Naive thymus-derived CD4-positive, alpha-beta T cell (primary cell): ENCODE results near the gene SIN3A. TPM values are rescaled to one million over a fixed set of nuclear protein-coding genes. Genes with fewer than 3 reads are reported as not detected.
"Not testable (repeated sequence)": the region's sequence is repeated elsewhere in the genome, so short reads cannot be mapped to it uniquely, and the experiment has no call there.

ENCODE experiments used
- ATAC-seq: fragments of 150-1000 bp; cut with Tn5 transposase; 2 replicates; pipeline ENCODE4 v1.10.0; 2021; ENCODE audit warnings: mild to moderate bottlenecking, moderate library complexity
- CTCF ChIA-PET: fragments of 350-600 bp; sonication (Branson Sonifier 250); formaldehyde crosslinking; loops from one replicate; lab custom pipeline; 2021; ENCODE audit warnings: antibody characterized with exemption; lab: Charles Lee
- POLR2A ChIA-PET: fragments of 350-600 bp; sonication (Branson Sonifier 250); formaldehyde crosslinking; loops from one replicate; lab custom pipeline; 2021; ENCODE audit warnings: antibody characterized with exemption, inconsistent platforms; lab: Charles Lee
- DNase-seq, 9 donors: peaks; one replicate each; pipeline versions ENCODE4 v3.0.0 to v3.0.0-alpha.2; 2020 to 2022; ENCODE audit warnings: mixed read lengths in 1 of 9
- H3K27ac ChIP-seq: one replicate; pipeline ENCODE4 v1.7.0; 2013; ENCODE audit warnings: mild to moderate bottlenecking, low read depth, low read length, moderate library complexity
- H3K27me3 ChIP-seq, 2 donors: one replicate each; pipeline ENCODE4 v1.7.0; 2013; ENCODE audit warnings: low read length in 2 of 2, mild to moderate bottlenecking in 2 of 2, moderate library complexity in 2 of 2; ENCODE audit not compliant: control insufficient read depth in 2 of 2, insufficient read depth in 2 of 2
- H3K36me3 ChIP-seq, 3 experiments: 1 replicate in 2 of 3; 2 replicates in 1 of 3; pipeline ENCODE4 v1.7.0; 2013; ENCODE audit warnings: low read length in 3 of 3, mild to moderate bottlenecking in 3 of 3, moderate library complexity in 1 of 3; ENCODE audit not compliant: insufficient read depth in 3 of 3, control insufficient read depth in 2 of 3
- H3K4me1 ChIP-seq, 2 donors: one replicate each; pipeline ENCODE4 v1.7.0; 2013; ENCODE audit warnings: low read length in 2 of 2, mild to moderate bottlenecking in 2 of 2, moderate library complexity in 1 of 2; ENCODE audit not compliant: control insufficient read depth in 2 of 2, insufficient read depth in 2 of 2
- H3K4me3 ChIP-seq: 2 replicates; pipeline ENCODE4 v1.7.0; 2013; ENCODE audit warnings: mild to moderate bottlenecking, low read length
- H3K9me3 ChIP-seq, 3 experiments: 1 replicate in 2 of 3; 2 replicates in 1 of 3; pipeline ENCODE4 v1.7.0; 2013; ENCODE audit warnings: low read length in 3 of 3; ENCODE audit not compliant: control insufficient read depth in 2 of 3
- H3K27ac Mint-ChIP-seq, 9 donors: one replicate each; pipeline ENCODE4 v1.8.0; 2020 to 2022; ENCODE audit warnings: mixed read lengths in 9 of 9, mild to moderate bottlenecking in 8 of 9, moderate library complexity in 5 of 9, inconsistent platforms in 2 of 9
- H3K27me3 Mint-ChIP-seq, 5 donors: one replicate each; pipeline ENCODE4 v1.8.0; 2021 to 2022; ENCODE audit warnings: mixed read lengths in 5 of 5, mild to moderate bottlenecking in 1 of 5
- H3K36me3 Mint-ChIP-seq, 5 donors: one replicate each; pipeline ENCODE4 v1.8.0; 2020 to 2022; ENCODE audit warnings: mixed read lengths in 5 of 5, mild to moderate bottlenecking in 3 of 5, inconsistent platforms in 1 of 5
- H3K4me1 Mint-ChIP-seq, 7 donors: one replicate each; pipeline ENCODE4 v1.8.0; 2020 to 2022; ENCODE audit warnings: mixed read lengths in 7 of 7, mild to moderate bottlenecking in 3 of 7, inconsistent platforms in 1 of 7
- H3K4me3 Mint-ChIP-seq, 10 donors: one replicate each; pipeline ENCODE4 v1.8.0; 2020 to 2022; ENCODE audit warnings: mild to moderate bottlenecking in 10 of 10, mixed read lengths in 10 of 10, moderate library complexity in 6 of 10, inconsistent platforms in 2 of 10
- H3K9me3 Mint-ChIP-seq, 11 donors: one replicate each; pipeline ENCODE4 v1.8.0; 2020 to 2022; ENCODE audit warnings: mixed read lengths in 11 of 11, mild to moderate bottlenecking in 4 of 11, inconsistent platforms in 1 of 11, moderate library complexity in 1 of 11
- intact Hi-C, 2 donors: fragments of 100-400 bp; cut with micrococcal nuclease; formaldehyde crosslinking; loops; one replicate each; pipeline ENCODE4 v1.15.1; 2023
- polyA plus RNA-seq, 2 donors: library from polyadenylated mRNA; unstranded; fragments of 300-500 nt; fragmentation: Illumina TruSeq; gene quantifications; one replicate each; pipeline ENCODE4 v1.2.3, GENCODE V29; 2021
- total RNA-seq, 6 experiments: library from RNA in 5 of 6; stranded (reverse) in 5 of 6; gene quantifications; 1 replicate in 5 of 6; 2 replicates in 1 of 6; pipeline ENCODE4 v1.2.3 and lab custom pipeline; 2021 to 2026

SIN3A gene
- 100 to 1,000 TPM; 115 to 139 (median 130) TPM for total RNA-seq
- polyA plus RNA-seq: 10 to 100 TPM; 18.0 to 22.2 TPM
- total RNA-seq (lab: John Stamatoyannopoulos, UW): 177 reads per million, percentile 92 among the genes with 10 or more reads in this experiment

DNA sequence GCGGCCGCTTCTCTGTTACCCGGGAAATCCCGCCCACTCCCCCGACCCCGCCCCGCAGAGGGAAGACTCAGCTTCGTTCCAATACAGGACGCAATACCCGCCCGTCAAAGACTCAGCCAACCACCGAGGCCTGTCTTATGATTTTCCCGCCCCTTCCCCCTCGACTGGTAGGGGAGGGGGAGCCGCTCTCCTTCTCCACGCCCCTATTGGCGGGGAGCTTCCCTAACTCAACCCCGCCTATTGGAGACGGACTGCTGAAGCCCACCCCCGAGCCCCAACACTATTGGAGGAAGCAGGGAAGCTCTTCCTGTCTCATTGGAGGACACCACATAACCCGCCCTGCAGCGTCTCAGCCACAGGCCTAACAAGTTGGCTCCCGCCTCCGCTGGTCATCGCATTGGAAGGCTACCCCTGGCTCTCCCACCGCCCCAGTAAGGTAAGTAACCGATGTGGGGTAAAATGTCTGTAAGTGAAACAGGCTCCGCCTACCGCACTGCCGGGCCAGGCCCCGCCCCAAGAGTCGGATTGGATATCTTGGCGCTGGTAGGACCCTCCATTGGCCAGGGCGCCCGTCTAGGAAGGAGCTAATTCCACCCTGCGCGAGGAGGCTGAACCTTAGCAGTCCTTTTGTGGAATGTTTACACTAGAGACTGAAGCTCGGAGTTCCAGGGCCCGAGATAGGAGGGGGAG is at the start of gene SIN3A:
SIN3A (minus strand) TSS at position 17 of the 690 bp plus-strand sequence. CDS start 21,315 bp downstream, outside the sequence.
- H3K4me1 Mint-ChIP-seq: peaks cover 34 to 60% (median 50%) of the 10 kb centered on the region in 7 donors
- H3K27me3 Mint-ChIP-seq: peaks cover 0 to 2% (median 0%) of the 10 kb centered on the region in 5 donors
- DNase-seq: peak; percentile 83 to 100 (median 99)
- Histone ChIP-seq H3K27ac (peak within 1 kb of the TSS; percentile 100), H3K27me3 (no peaks in the 10 kb centered on the region), H3K9me3 (no peaks in the 10 kb centered on the region), H3K4me3 (peak within 1 kb of the TSS; percentile 94), H3K4me1 (peaks cover 29 to 32% of the 10 kb centered on the region in 2 donors), H3K36me3 (peaks cover 0 to 16% (median 0%) of the 10 kb centered on the region in 3 experiments)
- H3K36me3 Mint-ChIP-seq: peaks cover 0 to 3% (median 0%) of the 10 kb centered on the region in 5 donors
- intact Hi-C loops: loop anchor here (1.0 to 10.0 kb wide), 26 partner anchors 15 to 1970 kb away; partner anchors contain the start of genes CLK3 (in 2 of the 2), COX5A (in 2 of the 2), MAN2C1 (in 2 of the 2) and SCAMP2 (in 2 of the 2)
- POLR2A ChIA-PET: interaction anchor here (0.6 to 9.1 kb wide), 28 partner anchors 9 to 911 kb away, joined by 3 to 175 read pairs (median 4); partner anchors contain the start of genes COMMD4, IMP3, MAN2C1 and NEIL1
- H3K4me3 Mint-ChIP-seq: peak within 1 kb of the TSS; percentile 91 to 99 (median 96)
- ATAC-seq: peak; percentile 67
- CTCF ChIA-PET: interaction anchor here (0.6 to 4.1 kb wide), 4 partner anchors 9 to 425 kb away, joined by 3 to 30 read pairs (median 4); partner anchors contain the start of genes IMP3 and MAN2C1
- peak within 1 kb of the TSS; percentile 94 to 99 (median 98) for H3K27ac Mint-ChIP-seq
- no peaks in the 10 kb centered on the region for H3K9me3 Mint-ChIP-seq

- Histone ChIP-seq H3K4me3 (no peak overlapping the region), H3K9me3 (no peaks in the 10 kb centered on the region), H3K27me3 (no peaks in the 10 kb centered on the region), H3K36me3 (peaks cover 0 to 5% (median 0%) of the 10 kb centered on the region in 3 experiments), H3K27ac (no peak overlapping the region), H3K4me1 (no peaks in the 10 kb centered on the region)
- intact Hi-C loops: no loop called here
- Mint-ChIP-seq H3K27ac (no peak overlapping the region), H3K9me3 (peaks cover 0 to 4% (median 0%) of the 10 kb centered on the region in 11 donors), H3K4me3 (no peak overlapping the region), H3K4me1 (peaks cover 0 to 8% (median 0%) of the 10 kb centered on the region in 7 donors), H3K36me3 (peaks cover 0 to 25% (median 12%) of the 10 kb centered on the region in 5 donors), H3K27me3 (no peaks in the 10 kb centered on the region)
- no peak for ATAC-seq
- ChIA-PET POLR2A (interaction anchor here (0.7 kb wide), 1 partner anchor 97 kb away, joined by 5 read pairs; no protein-coding TSS in a partner anchor), CTCF (interaction anchor here (0.6 kb wide), 1 partner anchor 68 kb away, joined by 5 read pairs; no protein-coding TSS in a partner anchor)
- no peak for DNase-seq
These were observed 42.2 kb upstream of the SIN3A start for GRCh38 chr15:75493732-75494131.

DNA sequence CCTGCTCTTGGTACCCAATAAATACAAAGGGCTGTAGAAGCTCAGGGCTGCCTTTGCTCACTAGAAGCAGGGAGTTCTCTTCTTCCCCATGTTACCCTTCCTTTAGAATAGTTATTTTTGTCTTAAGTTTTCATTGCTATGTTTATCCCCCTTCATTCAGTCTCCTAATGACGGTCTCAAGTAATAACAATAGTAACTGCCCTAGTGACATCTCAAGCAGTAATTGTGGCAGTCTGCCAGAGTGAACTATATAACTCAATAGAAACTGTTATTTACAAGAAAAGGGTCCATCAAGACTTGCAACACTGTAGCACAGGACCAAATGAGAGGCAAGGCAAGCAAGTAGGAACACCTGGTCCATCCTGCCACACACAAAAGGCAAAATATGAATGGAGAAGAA is 32.5 kb upstream of the SIN3A start:
- no peaks in the 10 kb centered on the region for H3K27me3 ChIP-seq
- no peaks in the 10 kb centered on the region for H3K4me1 ChIP-seq
- no peaks in the 10 kb centered on the region for H3K27me3 Mint-ChIP-seq
- no peak overlapping the region for H3K27ac ChIP-seq
- no peak overlapping the region for H3K4me3 Mint-ChIP-seq
- H3K4me1 Mint-ChIP-seq: peaks cover 0 to 3% (median 0%) of the 10 kb centered on the region in 7 donors
- no peaks in the 10 kb centered on the region for H3K9me3 ChIP-seq
- CTCF ChIA-PET: no interaction called here
- no peak overlapping the region for H3K4me3 ChIP-seq
- H3K36me3 Mint-ChIP-seq: peaks cover 9 to 42% (median 18%) of the 10 kb centered on the region in 5 donors
- DNase-seq (no peak), ATAC-seq (no peak)
- POLR2A ChIA-PET: interaction anchor here (0.5 kb wide), 1 partner anchor 62 kb away, joined by 3 read pairs; no protein-coding TSS in a partner anchor
- peaks cover 0 to 15% (median 0%) of the 10 kb centered on the region in 3 experiments for H3K36me3 ChIP-seq
- intact Hi-C loops: no loop called here
- no peak overlapping the region for H3K27ac Mint-ChIP-seq
- no peaks in the 10 kb centered on the region for H3K9me3 Mint-ChIP-seq

DNA sequence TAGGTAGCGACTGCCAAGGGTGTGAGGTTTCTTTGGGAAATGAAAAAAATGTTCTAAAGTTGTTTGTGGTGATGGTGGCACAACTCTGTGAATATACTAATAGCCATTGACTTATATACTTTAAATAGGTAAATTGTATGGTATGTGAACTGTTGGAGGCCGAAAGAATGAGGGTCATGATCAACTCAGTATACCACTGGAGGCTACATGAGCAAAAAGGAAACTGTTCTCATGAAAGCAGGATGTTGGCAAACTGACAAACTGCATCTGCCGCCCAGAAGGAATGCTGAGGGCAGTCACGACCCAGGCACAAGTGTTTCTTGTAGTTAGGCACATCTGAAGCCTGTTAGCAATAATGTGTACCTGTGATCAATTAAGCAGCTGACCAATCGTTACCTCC is 32.1 kb upstream of the SIN3A start:
- H3K4me1 Mint-ChIP-seq, H3K27ac ChIP-seq, H3K27ac Mint-ChIP-seq, H3K4me3 ChIP-seq, H3K4me1 ChIP-seq, H3K9me3 ChIP-seq, H3K27me3 ChIP-seq, CTCF ChIA-PET, ATAC-seq, H3K27me3 Mint-ChIP-seq, intact Hi-C loops, POLR2A ChIA-PET, H3K9me3 Mint-ChIP-seq, DNase-seq, H3K4me3 Mint-ChIP-seq: not testable (repeated sequence)
- H3K36me3 ChIP-seq: peaks cover 0 to 15% (median 0%) of the 10 kb centered on the region in 3 experiments
- peaks cover 9 to 42% (median 18%) of the 10 kb centered on the region in 5 donors for H3K36me3 Mint-ChIP-seq

GRCh38 chr15:75483106-75483505 is 31.6 kb upstream of the SIN3A start:
- ATAC-seq (no peak), DNase-seq (no peak)
- Histone ChIP-seq H3K4me1 (no peaks in the 10 kb centered on the region), H3K27me3 (no peaks in the 10 kb centered on the region), H3K27ac (no peak overlapping the region), H3K9me3 (no peaks in the 10 kb centered on the region), H3K4me3 (no peak overlapping the region), H3K36me3 (peaks cover 0 to 15% (median 0%) of the 10 kb centered on the region in 3 experiments)
- POLR2A ChIA-PET: no interaction called here
- H3K9me3 Mint-ChIP-seq: no peaks in the 10 kb centered on the region
- CTCF ChIA-PET: no interaction called here
- no peaks in the 10 kb centered on the region for H3K27me3 Mint-ChIP-seq
- no peak overlapping the region for H3K27ac Mint-ChIP-seq
- no peak overlapping the region for H3K4me3 Mint-ChIP-seq
- intact Hi-C loops: no loop called here
- H3K36me3 Mint-ChIP-seq: peaks cover 9 to 44% (median 18%) of the 10 kb centered on the region in 5 donors
- peaks cover 0 to 3% (median 0%) of the 10 kb centered on the region in 7 donors for H3K4me1 Mint-ChIP-seq

GRCh38 chr15:75480463-75480862 is 29.0 kb upstream of the SIN3A start:
- DNase-seq, H3K9me3 ChIP-seq, H3K9me3 Mint-ChIP-seq, CTCF ChIA-PET, H3K4me1 ChIP-seq, H3K4me3 ChIP-seq, H3K27ac Mint-ChIP-seq, H3K4me1 Mint-ChIP-seq, H3K27ac ChIP-seq, ATAC-seq, intact Hi-C loops, H3K27me3 ChIP-seq, H3K27me3 Mint-ChIP-seq, H3K4me3 Mint-ChIP-seq, POLR2A ChIA-PET: not testable (repeated sequence)
- peaks cover 4 to 44% (median 18%) of the 10 kb centered on the region in 5 donors for H3K36me3 Mint-ChIP-seq
- peaks cover 0 to 12% (median 0%) of the 10 kb centered on the region in 3 experiments for H3K36me3 ChIP-seq
